SK-N-SH (cell line): ENCODE measurements around the gene KCNE1. TPM values are rescaled to one million over a fixed set of nuclear protein-coding genes. Genes with fewer than 3 reads are reported as not detected.

Experiments used
- CTCF ChIA-PET: fragments of 300-600, 350-600 bp; formaldehyde crosslinking; extraction: SDS; loops from one replicate; lab custom pipeline; 2021; lab: Yijun Ruan, JAX
- POLR2A ChIA-PET: fragments of 350-600 bp; sonication (Branson Sonifier 250); formaldehyde crosslinking; extraction: SDS; loops from one replicate; lab custom pipeline; 2020; ENCODE audit warnings: antibody characterized with exemption, inconsistent platforms; lab: Yijun Ruan, JAX
- DNase-seq: peaks from one replicate; pipeline ENCODE4 v3.0.0; 2012
- H2AFZ ChIP-seq: fragments of 200-600 bp; sonication (generic); 2 replicates; pipeline ENCODE4 v1.8.1; 2016; ENCODE audit warnings: antibody characterized with exemption, mild to moderate bottlenecking, low read depth
- H3F3A ChIP-seq: fragments of 200-600 bp; sonication (generic); replicated peaks from 2 replicates; pipeline ENCODE3; 2016; ENCODE audit warnings: antibody characterized with exemption, mild to moderate bottlenecking; ENCODE audit not compliant: insufficient read depth
- H3K27ac ChIP-seq, 2 experiments: fragments of 200-500 bp in 1 of 2; fragments of 200-600 bp in 1 of 2; sonication (Bioruptor generic) in 1 of 2; sonication (generic), shearing (Covaris generic) in 1 of 2; 2 replicates each; pipeline versions ENCODE4 v1.5.1 to v1.6.1; 2014 to 2016; ENCODE audit warnings: low read depth in 2 of 2, inconsistent platforms in 1 of 2, low read length in 1 of 2, mild to moderate bottlenecking in 1 of 2, mixed read lengths in 1 of 2
- H3K27me3 ChIP-seq: fragments of 200-600 bp; sonication (generic), shearing (Covaris generic); 2 replicates; pipeline ENCODE4 v1.6.1; 2016; ENCODE audit warnings: mixed run types; ENCODE audit not compliant: insufficient read depth
- H3K36me3 ChIP-seq, 2 experiments: fragments of 200-500 bp in 1 of 2; fragments of 200-600 bp in 1 of 2; sonication (Bioruptor generic) in 1 of 2; sonication (generic) in 1 of 2; replicated peaks in 1 of 2; 2 replicates each; pipeline versions ENCODE3 to v1.5.1; 2014 to 2016; ENCODE audit warnings: low read length in 1 of 2, mild to moderate bottlenecking in 1 of 2; ENCODE audit not compliant: insufficient read depth in 2 of 2, control insufficient read depth in 1 of 2
- H3K4me1 ChIP-seq, 2 experiments: fragments of 200-500 bp in 1 of 2; fragments of 200-600 bp in 1 of 2; sonication (Bioruptor generic) in 1 of 2; sonication (generic), shearing (Covaris generic) in 1 of 2; 2 replicates each; pipeline versions ENCODE4 v1.5.1 to v1.6.1; 2014 to 2016; ENCODE audit warnings: low read depth in 1 of 2, low read length in 1 of 2, mixed run types in 1 of 2; ENCODE audit not compliant: insufficient read depth in 2 of 2, control insufficient read depth in 1 of 2
- H3K4me2 ChIP-seq: fragments of 200-600 bp; sonication (generic), shearing (Covaris generic); 2 replicates; pipeline ENCODE4 v1.6.1; 2017; ENCODE audit warnings: mixed run types
- H3K4me3 ChIP-seq, 2 experiments: fragments of 200-500 bp in 1 of 2; fragments of 200-600 bp in 1 of 2; sonication (Bioruptor generic) in 1 of 2; sonication (generic), shearing (Covaris generic) in 1 of 2; 2 replicates each; pipeline versions ENCODE4 v1.5.1 to v1.8.1; 2014 to 2016; ENCODE audit warnings: low read depth in 2 of 2, inconsistent platforms in 1 of 2, low read length in 1 of 2, mild to moderate bottlenecking in 1 of 2, mixed read lengths in 1 of 2, moderate library complexity in 1 of 2
- H3K79me2 ChIP-seq: fragments of 200-600 bp; sonication (generic); 2 replicates; pipeline ENCODE4 v1.8.1; 2017; ENCODE audit warnings: mild to moderate bottlenecking; ENCODE audit not compliant: insufficient read depth
- H3K9ac ChIP-seq: fragments of 200-600 bp; sonication (generic); 2 replicates; pipeline ENCODE4 v1.6.1; 2017; ENCODE audit warnings: mixed run types
- H3K9me2 ChIP-seq: fragments of 200-600 bp; sonication (generic); 2 replicates; pipeline ENCODE4 v1.6.1; 2017; ENCODE audit warnings: mixed run types
- H3K9me3 ChIP-seq: fragments of 200-600 bp; sonication (generic); 2 replicates; pipeline ENCODE4 v1.6.1; 2017; ENCODE audit warnings: mixed run types, mild to moderate bottlenecking, moderate library complexity
- H4K20me1 ChIP-seq: fragments of 200-600 bp; sonication (generic); 2 replicates; pipeline ENCODE4 v1.6.1; 2017; ENCODE audit warnings: mild to moderate bottlenecking, mixed run types; ENCODE audit not compliant: insufficient read depth
- EP300 ChIP-seq, 2 experiments: IDR thresholded peaks; 2 replicates each; pipeline versions ENCODE4 v1.4.0 to v1.6.1; 2012; ENCODE audit warnings: borderline replicate concordance in 1 of 2, low read depth in 1 of 2, low read length in 1 of 2
- EZH2phosphoT487 ChIP-seq: fragments of 200-600 bp; sonication (generic); IDR thresholded peaks from 2 replicates; pipeline ENCODE4 v1.6.1; 2017; ENCODE audit warnings: low read depth, mixed run types, mild to moderate bottlenecking, antibody characterized with exemption, moderate library complexity, borderline replicate concordance
- FOXJ3 ChIP-seq: sonication (generic); formaldehyde crosslinking; IDR thresholded peaks from 2 replicates; pipeline ENCODE4 v1.5.1; 2020; ENCODE audit warnings: mild to moderate bottlenecking, missing genetic modification reagents
- GABPA ChIP-seq: IDR thresholded peaks from 2 replicates; pipeline ENCODE4 v1.4.0; 2012; ENCODE audit warnings: low read depth, mild to moderate bottlenecking
- MEF2A ChIP-seq: IDR thresholded peaks from 2 replicates; pipeline ENCODE4 v1.4.0; 2012; ENCODE audit warnings: low read depth, borderline replicate concordance
- MXI1 ChIP-seq: IDR thresholded peaks from 2 replicates; pipeline ENCODE4 v1.6.1; 2012; ENCODE audit warnings: mild to moderate bottlenecking, low read depth, low read length, improper control_type of control experiment
- NRF1 ChIP-seq: IDR thresholded peaks from 2 replicates; pipeline ENCODE4 v1.6.1; 2012; ENCODE audit warnings: low read depth, mild to moderate bottlenecking, low read length
- RXRA ChIP-seq: IDR thresholded peaks from 2 replicates; pipeline ENCODE4 v1.4.0; 2012; ENCODE audit warnings: low read depth, mild to moderate bottlenecking, borderline replicate concordance
- TAF1 ChIP-seq: IDR thresholded peaks from 2 replicates; pipeline ENCODE4 v1.6.1; 2012; ENCODE audit warnings: low read depth, mild to moderate bottlenecking, low read length, moderate library complexity, borderline replicate concordance
- TCF12 ChIP-seq: IDR thresholded peaks from 2 replicates; pipeline ENCODE4 v1.4.0; 2012
- whole genome bisulfite sequencing: methylation state at CpG from one replicate; pipeline ENCODE4 v1.1.6; 2017; ENCODE audit warnings: low lambda C conversion rate; 5-methylcytosine and 5-hydroxymethylcytosine counted together
- polyA plus RNA-seq, 3 experiments: library from polyadenylated mRNA; depleted of rRNA; stranded (reverse); fragments of >200 nt; gene quantifications; 2 replicates each; pipeline ENCODE4 v1.2.3, GENCODE V29; 2012
- TF ChIP-seq, protein P1 (sequence below): fragments of 150-350 bp; IDR thresholded peaks from 2 replicates; pipeline ENCODE4 v1.6.1; 2017; ENCODE audit warnings: antibody characterized with exemption, low read length, low read depth, borderline replicate concordance
- TF ChIP-seq, protein P2 (sequence below): IDR thresholded peaks from 2 replicates; pipeline ENCODE4; 2012
- TF ChIP-seq, protein P3 (sequence below): fragments of 200-600 bp; sonication (generic); IDR thresholded peaks from 2 replicates; pipeline ENCODE4 v1.6.1; 2017; ENCODE audit warnings: antibody characterized with exemption, mild to moderate bottlenecking, moderate library complexity

KCNE1 gene
- polyA plus RNA-seq, 1 of the 3 experiments (the other 2 are of a cell fraction), result 0.16 TPM

DNA sequence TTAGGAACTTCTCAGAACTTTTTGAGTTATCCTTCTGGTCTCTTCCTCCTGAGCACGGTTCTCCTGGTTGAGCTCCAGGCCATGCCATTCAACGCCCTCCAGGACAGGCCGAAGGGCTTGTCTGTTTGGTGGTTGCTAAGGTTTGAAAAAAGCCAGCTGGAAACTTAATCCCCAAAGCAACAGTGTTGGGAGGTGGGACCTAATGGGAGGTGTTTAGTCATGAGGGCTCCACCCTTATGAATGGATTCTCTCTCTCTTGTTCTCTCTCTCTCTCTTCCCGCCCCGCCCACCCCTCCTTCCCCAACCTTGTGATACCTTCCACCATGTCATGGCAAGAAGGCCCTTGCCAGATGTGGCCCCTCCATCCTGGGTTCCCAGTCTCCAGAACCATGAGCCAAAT is 829 bp downstream of the KCNE1 start:
- TF ChIP-seq TCF12 (no peak), EP300 (IDR thresholded peaks at IDR 0.05; ENCODE audit: borderline replicate concordance in 1 of 2, low read depth in 1 of 2, low read length in 1 of 2) (no peak), FOXJ3 (CRISPR knock-in tag) (no peak), NRF1 (no peak), MXI1 (no peak), TAF1 (no peak), RXRA (no peak), EZH2phosphoT487 (no peak), GABPA (no peak), MEF2A (no peak)
- TF ChIP-seq, protein P1, sequence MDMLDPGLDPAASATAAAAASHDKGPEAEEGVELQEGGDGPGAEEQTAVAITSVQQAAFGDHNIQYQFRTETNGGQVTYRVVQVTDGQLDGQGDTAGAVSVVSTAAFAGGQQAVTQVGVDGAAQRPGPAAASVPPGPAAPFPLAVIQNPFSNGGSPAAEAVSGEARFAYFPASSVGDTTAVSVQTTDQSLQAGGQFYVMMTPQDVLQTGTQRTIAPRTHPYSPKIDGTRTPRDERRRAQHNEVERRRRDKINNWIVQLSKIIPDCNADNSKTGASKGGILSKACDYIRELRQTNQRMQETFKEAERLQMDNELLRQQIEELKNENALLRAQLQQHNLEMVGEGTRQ, result no peak
- TF ChIP-seq, protein P2, sequence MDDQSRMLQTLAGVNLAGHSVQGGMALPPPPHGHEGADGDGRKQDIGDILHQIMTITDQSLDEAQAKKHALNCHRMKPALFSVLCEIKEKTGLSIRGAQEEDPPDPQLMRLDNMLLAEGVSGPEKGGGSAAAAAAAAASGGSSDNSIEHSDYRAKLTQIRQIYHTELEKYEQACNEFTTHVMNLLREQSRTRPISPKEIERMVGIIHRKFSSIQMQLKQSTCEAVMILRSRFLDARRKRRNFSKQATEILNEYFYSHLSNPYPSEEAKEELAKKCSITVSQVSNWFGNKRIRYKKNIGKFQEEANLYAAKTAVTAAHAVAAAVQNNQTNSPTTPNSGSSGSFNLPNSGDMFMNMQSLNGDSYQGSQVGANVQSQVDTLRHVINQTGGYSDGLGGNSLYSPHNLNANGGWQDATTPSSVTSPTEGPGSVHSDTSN, result no peak
- TF ChIP-seq, protein P3, sequence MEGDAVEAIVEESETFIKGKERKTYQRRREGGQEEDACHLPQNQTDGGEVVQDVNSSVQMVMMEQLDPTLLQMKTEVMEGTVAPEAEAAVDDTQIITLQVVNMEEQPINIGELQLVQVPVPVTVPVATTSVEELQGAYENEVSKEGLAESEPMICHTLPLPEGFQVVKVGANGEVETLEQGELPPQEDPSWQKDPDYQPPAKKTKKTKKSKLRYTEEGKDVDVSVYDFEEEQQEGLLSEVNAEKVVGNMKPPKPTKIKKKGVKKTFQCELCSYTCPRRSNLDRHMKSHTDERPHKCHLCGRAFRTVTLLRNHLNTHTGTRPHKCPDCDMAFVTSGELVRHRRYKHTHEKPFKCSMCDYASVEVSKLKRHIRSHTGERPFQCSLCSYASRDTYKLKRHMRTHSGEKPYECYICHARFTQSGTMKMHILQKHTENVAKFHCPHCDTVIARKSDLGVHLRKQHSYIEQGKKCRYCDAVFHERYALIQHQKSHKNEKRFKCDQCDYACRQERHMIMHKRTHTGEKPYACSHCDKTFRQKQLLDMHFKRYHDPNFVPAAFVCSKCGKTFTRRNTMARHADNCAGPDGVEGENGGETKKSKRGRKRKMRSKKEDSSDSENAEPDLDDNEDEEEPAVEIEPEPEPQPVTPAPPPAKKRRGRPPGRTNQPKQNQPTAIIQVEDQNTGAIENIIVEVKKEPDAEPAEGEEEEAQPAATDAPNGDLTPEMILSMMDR, result no peak
- H4K20me1 ChIP-seq, result no peaks in the 10 kb centered on the region
- H3K79me2 ChIP-seq, result no peaks in the 10 kb centered on the region
- no peak for DNase-seq
- peaks cover under 1 to 3% of the 10 kb centered on the region in 2 experiments for H3K36me3 ChIP-seq
- WGBS, result 84% methylated on average over 4 of the region's 5 CpGs
- ChIA-PET POLR2A (no interaction called here), CTCF (interaction anchor here (0.6 to 1.5 kb wide), 7 partner anchors 8 to 120 kb away, joined by 3 to 7 read pairs (median 4); no protein-coding TSS in a partner anchor)
- H3K4me1 ChIP-seq, result no peaks in the 10 kb centered on the region
- H3K9ac ChIP-seq, result no peak overlapping the region
- no peak overlapping the region for H3K4me2 ChIP-seq
- no peak overlapping the region for H2AFZ ChIP-seq
- H3K9me2 ChIP-seq, result no peaks in the 10 kb centered on the region
- H3K27me3 ChIP-seq, result no peaks in the 10 kb centered on the region
- no peak overlapping the region for H3K4me3 ChIP-seq
- peaks cover 7% of the 10 kb centered on the region for H3F3A ChIP-seq
- no peak overlapping the region for H3K27ac ChIP-seq
- H3K9me3 ChIP-seq, result no peaks in the 10 kb centered on the region
